Spinal cord (tissue), 10 donors: ENCODE data around the gene FGD6. TPM values are rescaled to one million over a fixed set of nuclear protein-coding genes. Genes with fewer than 3 reads are reported as not detected.

ENCODE experiments used
- DNase-seq, 6 donors: peaks; one replicate each; pipeline versions ENCODE4 v3.0.0 to v3.0.0-alpha.2; 2013 to 2015; ENCODE audit warnings: low spot score in 6 of 6, low read depth in 4 of 6
- H3K27ac ChIP-seq: one replicate; pipeline ENCODE4 v1.5.1; 2013; ENCODE audit warnings: low read depth, low read length, control low read depth
- H3K27me3 ChIP-seq: one replicate; pipeline ENCODE4 v1.6.1; 2013; ENCODE audit warnings: low read length; ENCODE audit not compliant: control insufficient read depth, insufficient read depth
- H3K36me3 ChIP-seq: one replicate; pipeline ENCODE4 v1.6.1; 2013; ENCODE audit warnings: low read length; ENCODE audit not compliant: control insufficient read depth, insufficient read depth
- H3K4me1 ChIP-seq: one replicate; pipeline ENCODE4 v1.6.1; 2013; ENCODE audit warnings: low read length; ENCODE audit not compliant: control insufficient read depth, insufficient read depth
- H3K4me3 ChIP-seq: one replicate; pipeline ENCODE4 v1.5.1; 2013; ENCODE audit warnings: low read depth, low read length, control low read depth
- H3K9me3 ChIP-seq: one replicate; pipeline ENCODE4 v1.6.1; 2013; ENCODE audit warnings: low read length; ENCODE audit not compliant: control insufficient read depth, insufficient read depth
- WGBS: methylation state at CpG from one replicate; pipeline ENCODE4 v1.1.5; 2013; ENCODE audit warnings: missing lambda C conversion rate; ENCODE audit not compliant: insufficient coverage; 5-methylcytosine and 5-hydroxymethylcytosine counted together
- polyA plus RNA-seq, 2 donors: library from polyadenylated mRNA; unstranded; fragments of 120-200 nt; gene quantifications; one replicate each; pipeline ENCODE4 v1.2.1, GENCODE V29; 2013; ENCODE audit not compliant: insufficient read length in 2 of 2
- total RNA-seq, 2 donors: library from RNA; depleted of rRNA in 1 of 2; stranded (reverse); fragments of 120-200 nt in 1 of 2; fragments of >200 nt in 1 of 2; gene quantifications; one replicate each; pipeline versions ENCODE4 v1.2.3 to v1.2.4, GENCODE V29; 2013 to 2014
- donor health status: healthy.

Gene FGD6
- total and polyA plus RNA-seq, 4 donors = 6.1 to 42.9 (median 15.2) TPM

GRCh38 chr12:95173392-95174251 lies 43.6 kb downstream of the FGD6 start:
- Histone ChIP-seq H3K4me1 (no peaks in the 10 kb centered on the region), H3K27ac (no peak overlapping the region), H3K36me3 (no peaks in the 10 kb centered on the region), H3K4me3 (no peak overlapping the region), H3K9me3 (no peaks in the 10 kb centered on the region), H3K27me3 (no peaks in the 10 kb centered on the region)
- peak in 2 of 6 donors; percentile 36 to 62 for DNase-seq
- 62% methylated on average over 2 of the region's 8 CpGs for WGBS

- DNase-seq = no peak
- Histone ChIP-seq H3K27ac (no peak overlapping the region), H3K36me3 (no peaks in the 10 kb centered on the region), H3K9me3 (no peaks in the 10 kb centered on the region), H3K4me1 (no peaks in the 10 kb centered on the region), H3K4me3 (no peak overlapping the region), H3K27me3 (no peaks in the 10 kb centered on the region)
- 100% methylated on average over 1 of the region's 4 CpGs for WGBS
Observed at GRCh38 chr12:95169368-95169767, 47.9 kb downstream of the FGD6 start.

GRCh38 chr12:95168746-95169145 lies 48.5 kb downstream of the FGD6 start:
- Histone ChIP-seq H3K36me3 (no peaks in the 10 kb centered on the region), H3K4me3 (no peak overlapping the region), H3K27ac (no peak overlapping the region), H3K27me3 (no peaks in the 10 kb centered on the region), H3K4me1 (no peaks in the 10 kb centered on the region), H3K9me3 (no peaks in the 10 kb centered on the region)
- 67% methylated on average over 1 of the region's 2 CpGs for WGBS
- DNase-seq = no peak

- no CpG with 5 or more reads among the region's 2 CpGs for WGBS
- Histone ChIP-seq H3K9me3 (no peaks in the 10 kb centered on the region), H3K27me3 (no peaks in the 10 kb centered on the region), H3K36me3 (no peaks in the 10 kb centered on the region), H3K27ac (no peak overlapping the region), H3K4me3 (no peak overlapping the region), H3K4me1 (no peaks in the 10 kb centered on the region)
- no peak for DNase-seq
Observed at GRCh38 chr12:95164656-95165055, 52.6 kb downstream of the FGD6 start.

- Histone ChIP-seq H3K27ac (no peak overlapping the region), H3K36me3 (no peaks in the 10 kb centered on the region), H3K4me3 (no peak overlapping the region), H3K4me1 (no peaks in the 10 kb centered on the region), H3K27me3 (no peaks in the 10 kb centered on the region), H3K9me3 (no peaks in the 10 kb centered on the region)
- DNase-seq = no peak
- WGBS = no CpG with 5 or more reads among the region's 3 CpGs
Observed at GRCh38 chr12:95158919-95159318, 58.3 kb downstream of the FGD6 start.

GRCh38 chr12:95151821-95152220 lies 65.4 kb downstream of the FGD6 start:
- Histone ChIP-seq H3K4me1 (no peaks in the 10 kb centered on the region), H3K27me3 (no peaks in the 10 kb centered on the region), H3K36me3 (no peaks in the 10 kb centered on the region), H3K27ac (no peak overlapping the region), H3K9me3 (no peaks in the 10 kb centered on the region), H3K4me3 (no peak overlapping the region)
- no peak for DNase-seq
- no CpG with 5 or more reads among the region's 2 CpGs for WGBS

- Histone ChIP-seq H3K4me1 (no peaks in the 10 kb centered on the region), H3K27ac (no peak overlapping the region), H3K9me3 (no peaks in the 10 kb centered on the region), H3K4me3 (no peak overlapping the region), H3K27me3 (no peaks in the 10 kb centered on the region), H3K36me3 (no peaks in the 10 kb centered on the region)
- no peak for DNase-seq
- 100% methylated on average over 1 of the region's 2 CpGs for WGBS
Observed at GRCh38 chr12:95151406-95151805, 65.9 kb downstream of the FGD6 start.

- Histone ChIP-seq H3K4me1 (no peaks in the 10 kb centered on the region), H3K27ac (no peak overlapping the region), H3K9me3 (no peaks in the 10 kb centered on the region), H3K36me3 (no peaks in the 10 kb centered on the region), H3K4me3 (no peak overlapping the region), H3K27me3 (no peaks in the 10 kb centered on the region)
- no CpG with 5 or more reads among the region's 1 CpG for WGBS
- no peak for DNase-seq
Observed at GRCh38 chr12:95150501-95150900, 66.8 kb downstream of the FGD6 start.

GRCh38 chr12:95147866-95148265 lies 69.4 kb downstream of the FGD6 start:
- Histone ChIP-seq H3K27ac (no peak overlapping the region), H3K27me3 (no peaks in the 10 kb centered on the region), H3K36me3 (no peaks in the 10 kb centered on the region), H3K4me3 (no peak overlapping the region), H3K4me1 (no peaks in the 10 kb centered on the region), H3K9me3 (no peaks in the 10 kb centered on the region)
- DNase-seq = no peak

GRCh38 chr12:95146769-95147168 lies 70.5 kb downstream of the FGD6 start:
- Histone ChIP-seq H3K27me3 (no peaks in the 10 kb centered on the region), H3K27ac (no peak overlapping the region), H3K4me1 (no peaks in the 10 kb centered on the region), H3K9me3 (no peaks in the 10 kb centered on the region), H3K4me3 (no peak overlapping the region), H3K36me3 (no peaks in the 10 kb centered on the region)
- WGBS = no CpG with 5 or more reads among the region's 1 CpG
- DNase-seq = no peak
